T-helper 1 cell treated with Interleukin-12 subunit alpha and Interleukin-12 subunit beta and Interleukin-4 antibody, amounts not matched to agents 30 ng/mL and 1 ng/mL, for 36 hours (primary cell): ENCODE data around the gene UPK3BL1. TPM values are rescaled to one million over a fixed set of nuclear protein-coding genes. Genes with fewer than 3 reads are reported as not detected.
"Not testable (repeated sequence)": the region's sequence is repeated elsewhere in the genome, so short reads cannot be mapped to it uniquely, and the experiment has no call there.

Experiments
- intact Hi-C: fragments of 100-400 bp; cut with micrococcal nuclease; formaldehyde crosslinking; loops from one replicate; pipeline ENCODE4 v1.15.1; 2024
- total RNA-seq: library from RNA; stranded (reverse); gene quantifications from 2 replicates; pipeline ENCODE4 v1.2.3, GENCODE V29; 2022

Gene UPK3BL1
- total RNA-seq, 1 donor from 2014 or later = 19.1 TPM

GRCh38 chr7:102627271-102627904 is 15.2 kb downstream of the UPK3BL1 start:
- intact Hi-C loops = not testable (repeated sequence)

GRCh38 chr7:102618122-102618521 is 24.5 kb downstream of the UPK3BL1 start:
- intact Hi-C loops = not testable (repeated sequence)

- intact Hi-C loops = not testable (repeated sequence)
Observed at GRCh38 chr7:102616507-102617125, 26.0 kb downstream of the UPK3BL1 start, which contains the start of gene RASA4. TSS of gene RASA4 (minus strand) at chr7:102616756. CDS start at chr7:102616689, 67 bp downstream.

GRCh38 chr7:102615930-102616329 is 26.7 kb downstream of the UPK3BL1 start:
- intact Hi-C loops = not testable (repeated sequence)

GRCh38 chr7:102614873-102615272 is 27.7 kb downstream of the UPK3BL1 start:
- intact Hi-C loops = not testable (repeated sequence)

- intact Hi-C loops = not testable (repeated sequence)
Observed at GRCh38 chr7:102614346-102614697, 28.3 kb downstream of the UPK3BL1 start.

GRCh38 chr7:102613575-102614345 is 28.8 kb downstream of the UPK3BL1 start:
- intact Hi-C loops = not testable (repeated sequence)

- intact Hi-C loops = not testable (repeated sequence)
Observed at GRCh38 chr7:102611675-102612325, 30.8 kb downstream of the UPK3BL1 start.

GRCh38 chr7:102611013-102611674 is 31.4 kb downstream of the UPK3BL1 start:
- intact Hi-C loops = not testable (repeated sequence)

GRCh38 chr7:102610441-102610840 is 32.1 kb downstream of the UPK3BL1 start:
- intact Hi-C loops = not testable (repeated sequence)

- intact Hi-C loops = not testable (repeated sequence)
Observed at GRCh38 chr7:102609734-102610133, 32.9 kb downstream of the UPK3BL1 start.

- intact Hi-C loops = not testable (repeated sequence)
Observed at GRCh38 chr7:102606848-102607247, 35.7 kb downstream of the UPK3BL1 start.

GRCh38 chr7:102604431-102605145 is 38.0 kb downstream of the UPK3BL1 start:
- intact Hi-C loops = not testable (repeated sequence)

GRCh38 chr7:102602317-102602716 is 40.3 kb downstream of the UPK3BL1 start:
- intact Hi-C loops = not testable (repeated sequence)

GRCh38 chr7:102599699-102600098 is 42.9 kb downstream of the UPK3BL1 start:
- intact Hi-C loops = not testable (repeated sequence)

GRCh38 chr7:102596036-102596435 is 46.6 kb downstream of the UPK3BL1 start:
- intact Hi-C loops = not testable (repeated sequence)

GRCh38 chr7:102593637-102594334 is 48.8 kb downstream of the UPK3BL1 start:
- intact Hi-C loops = not testable (repeated sequence)

GRCh38 chr7:102592477-102593019 is 50.0 kb downstream of the UPK3BL1 start:
- intact Hi-C loops = not testable (repeated sequence)

GRCh38 chr7:102589857-102590256 is 52.7 kb downstream of the UPK3BL1 start:
- intact Hi-C loops = not testable (repeated sequence)
